Activated CD4-positive, alpha-beta T cell treated with anti-CD3 and anti-CD28 coated beads, Interleukin-2, amount 50 U/mL, for 1 hour (primary cell): ENCODE measurements around the gene TMX1.
"Not testable (repeated sequence)": the region's sequence is repeated elsewhere in the genome, so short reads cannot be mapped to it uniquely, and the experiment has no call there.

Source experiments
- DNase-seq: peaks from one replicate; pipeline ENCODE4 v3.0.0-alpha.2; 2020

The TMX1 gene, protein sequence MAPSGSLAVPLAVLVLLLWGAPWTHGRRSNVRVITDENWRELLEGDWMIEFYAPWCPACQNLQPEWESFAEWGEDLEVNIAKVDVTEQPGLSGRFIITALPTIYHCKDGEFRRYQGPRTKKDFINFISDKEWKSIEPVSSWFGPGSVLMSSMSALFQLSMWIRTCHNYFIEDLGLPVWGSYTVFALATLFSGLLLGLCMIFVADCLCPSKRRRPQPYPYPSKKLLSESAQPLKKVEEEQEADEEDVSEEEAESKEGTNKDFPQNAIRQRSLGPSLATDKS

DNA sequence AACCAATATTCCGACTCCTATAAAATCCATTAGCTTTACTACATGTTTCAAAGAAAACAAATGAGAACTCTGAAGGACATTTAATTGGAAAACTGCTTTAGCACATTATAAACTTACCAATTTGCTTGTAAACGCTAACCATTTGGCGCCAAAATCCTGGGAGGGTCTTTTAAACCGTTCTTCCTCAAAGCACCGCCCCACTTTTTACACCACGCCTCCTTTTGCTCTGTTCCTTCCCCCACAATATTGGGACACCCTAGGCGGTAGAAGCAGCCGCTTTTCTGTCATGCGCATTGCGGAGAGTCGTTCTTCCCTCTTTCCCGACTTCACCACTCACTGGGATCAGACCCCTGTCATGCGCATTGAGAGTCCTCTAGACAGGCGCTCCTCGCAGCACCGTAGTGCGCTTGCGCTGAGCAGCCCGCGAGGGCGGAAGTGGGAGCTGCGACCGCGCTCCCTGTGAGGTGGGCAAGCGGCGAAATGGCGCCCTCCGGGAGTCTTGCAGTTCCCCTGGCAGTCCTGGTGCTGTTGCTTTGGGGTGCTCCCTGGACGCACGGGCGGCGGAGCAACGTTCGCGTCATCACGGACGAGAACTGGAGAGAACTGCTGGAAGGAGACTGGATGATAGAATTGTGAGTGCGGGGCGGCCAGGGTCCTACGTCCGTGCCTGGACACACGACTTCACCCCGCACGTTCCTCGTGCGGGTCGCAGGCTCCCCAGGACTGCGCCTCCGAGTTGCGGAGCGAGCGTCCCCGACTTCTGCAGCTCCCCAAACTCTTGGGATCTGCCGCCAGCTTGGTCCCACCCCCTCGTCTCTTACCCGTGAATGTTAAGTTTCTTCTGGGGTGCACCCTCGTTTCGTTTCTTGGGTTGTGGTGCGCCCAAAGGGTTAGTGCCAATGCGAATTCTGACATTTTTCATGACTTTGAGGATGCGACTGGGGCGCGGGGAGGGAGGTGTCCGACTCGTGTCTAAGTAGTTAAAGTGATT, at the start of gene TMX1:
Gene TMX1 (plus strand): TSS at position 435 of the 991 bp plus-strand sequence. CDS start 46 bp downstream, at position 481.
- peak; percentile 75 for DNase-seq

DNA sequence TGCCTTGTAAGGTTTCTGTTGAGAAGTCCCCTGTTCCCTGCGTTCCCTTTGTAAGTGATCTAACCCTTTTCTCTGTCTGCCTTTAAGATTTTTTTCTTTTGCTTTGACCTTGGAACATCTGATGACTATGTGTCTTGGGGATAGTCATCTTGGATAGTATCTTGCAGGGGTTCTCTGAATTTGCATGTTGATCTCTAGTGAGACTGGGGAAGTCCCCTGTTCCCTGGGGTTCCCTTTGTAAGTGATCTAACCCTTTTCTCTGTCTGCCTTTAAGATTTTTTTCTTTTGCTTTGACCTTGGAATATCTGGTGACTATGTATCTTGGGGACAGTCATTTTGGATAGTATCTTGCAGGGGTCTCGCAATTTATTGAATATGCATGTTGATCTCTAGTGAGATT, 38.2 kb upstream of the TMX1 start:
- no peak for DNase-seq

DNA sequence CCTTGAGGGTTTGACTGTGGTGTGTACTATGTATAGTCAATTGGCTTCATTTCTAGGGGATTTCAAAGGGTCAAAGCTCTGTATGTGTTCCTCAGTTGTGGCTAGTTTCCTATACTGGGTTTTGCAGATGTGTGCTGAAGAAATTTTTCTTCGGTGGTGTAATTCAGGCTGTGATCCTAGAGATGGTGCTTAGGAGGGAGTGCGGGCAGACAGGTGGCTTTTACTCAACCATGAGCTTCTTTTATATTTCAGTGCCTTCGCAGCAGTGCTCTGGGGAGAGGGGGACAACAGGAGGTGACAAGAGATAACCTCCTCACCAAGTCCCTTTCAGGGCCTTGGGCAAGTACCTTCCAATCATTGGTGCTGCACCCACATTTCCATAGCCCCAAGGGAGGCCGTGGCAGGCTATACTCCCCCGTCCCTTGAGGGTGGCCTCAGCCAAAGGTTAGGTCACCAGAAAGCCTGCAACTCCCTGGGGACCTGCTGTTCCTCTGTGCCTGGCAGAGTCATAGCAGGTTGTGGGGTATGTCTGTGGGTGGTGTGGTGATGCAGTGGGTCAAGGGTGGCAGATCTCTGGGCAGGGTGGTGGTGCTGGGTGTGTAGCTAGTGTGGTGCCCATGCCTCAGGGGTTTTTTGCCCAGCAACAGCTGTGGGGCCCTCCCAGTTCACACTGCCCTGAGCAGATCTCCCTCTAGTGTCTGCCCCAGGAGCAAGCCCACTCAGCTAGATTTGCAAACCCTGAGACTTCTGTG, 37.0 kb upstream of the TMX1 start:
- no peak for DNase-seq

DNA sequence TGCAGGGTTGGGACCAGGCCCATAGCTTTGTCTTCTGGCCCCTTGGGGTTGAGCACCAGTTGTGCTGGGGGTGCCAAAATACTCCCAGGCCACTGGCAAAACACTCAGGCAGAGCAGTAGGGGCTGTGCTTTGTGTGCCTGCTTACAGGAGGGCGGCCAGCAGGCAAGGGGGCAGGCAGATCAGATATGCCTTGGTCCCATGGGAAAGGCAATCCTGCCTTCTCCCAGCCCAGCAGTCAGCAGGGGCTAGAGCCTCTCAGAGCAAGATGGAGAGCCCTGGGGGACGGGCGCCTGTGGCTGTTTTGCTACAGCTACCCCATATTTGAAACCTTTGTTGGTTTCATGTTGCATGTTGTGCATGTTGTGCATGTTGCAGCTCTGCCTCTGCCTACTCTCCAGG, 36.2 kb upstream of the TMX1 start:
- no peak for DNase-seq

GRCh38 chr14:51205486-51205885, 34.6 kb upstream of the TMX1 start:
- DNase-seq, result no peak

GRCh38 chr14:51206462-51206861, 33.6 kb upstream of the TMX1 start:
- DNase-seq, result no peak

DNA sequence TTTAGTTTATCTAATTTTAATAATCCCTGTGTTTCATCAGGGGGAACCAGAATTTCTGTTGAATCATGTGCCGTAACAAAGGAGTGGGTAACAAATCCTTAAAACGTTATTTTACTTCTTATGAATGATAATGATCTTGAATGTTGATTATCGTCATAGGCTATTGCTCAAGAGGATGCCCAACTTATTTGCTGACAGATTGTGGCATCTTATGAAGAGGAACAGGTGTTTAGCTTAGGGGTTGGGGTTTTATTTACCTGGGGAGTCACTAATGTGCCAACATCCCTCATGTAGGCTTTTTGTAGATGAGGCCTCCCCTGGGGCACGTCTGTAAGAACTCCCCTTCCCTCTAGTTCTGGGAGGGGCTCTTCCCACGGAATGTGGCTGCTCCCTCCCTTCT, 32.4 kb upstream of the TMX1 start:
- no peak for DNase-seq

DNA sequence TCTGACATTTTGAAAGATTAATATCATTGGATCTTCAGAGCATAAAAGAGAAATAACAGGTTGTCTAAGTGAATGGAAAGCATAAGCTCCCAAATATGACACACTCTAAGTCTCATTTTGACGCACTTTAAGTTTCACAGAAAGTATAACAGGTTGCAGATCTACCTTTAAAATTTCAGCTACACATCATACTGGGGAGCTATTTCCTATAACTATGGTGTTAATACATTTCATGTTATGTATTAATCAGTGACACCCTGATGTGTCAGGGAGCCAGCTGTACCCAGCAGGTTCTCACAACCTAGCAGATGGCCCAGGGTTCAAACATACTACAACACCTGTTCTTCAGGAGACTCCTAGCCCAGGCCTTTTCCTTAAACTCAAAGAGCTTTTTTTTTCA, 31.1 kb upstream of the TMX1 start:
- DNase-seq, result no peak

- DNase-seq, result no peak
Observed at GRCh38 chr14:51209457-51209856, 30.6 kb upstream of the TMX1 start.

GRCh38 chr14:51210594-51210993, 29.5 kb upstream of the TMX1 start:
- no peak for DNase-seq

DNA sequence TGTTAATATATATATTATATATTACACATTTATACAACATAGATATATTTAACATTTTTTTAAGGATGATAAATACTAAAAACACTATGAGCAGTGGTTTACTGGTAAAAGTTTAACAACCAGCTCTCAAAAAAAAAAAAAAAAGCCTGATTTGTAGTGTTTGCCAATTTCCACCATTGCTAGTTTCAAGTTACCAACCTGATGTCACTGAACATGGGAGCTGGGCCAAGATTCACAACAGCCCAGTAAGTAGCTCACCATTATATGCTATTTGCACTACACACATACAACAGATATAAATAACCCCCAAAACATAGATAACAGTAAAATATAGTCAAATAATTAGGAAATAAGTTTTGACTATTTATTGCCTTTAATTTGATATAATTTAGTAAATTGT, 28.9 kb upstream of the TMX1 start:
- DNase-seq, result no peak

- DNase-seq, result no peak
Observed at GRCh38 chr14:51216602-51217001, 23.4 kb upstream of the TMX1 start.

- no peak for DNase-seq
Observed at GRCh38 chr14:51219473-51220448, 20.3 kb upstream of the TMX1 start.

- not testable (repeated sequence) for DNase-seq
Observed at GRCh38 chr14:51223463-51223862, 16.6 kb upstream of the TMX1 start.

DNA sequence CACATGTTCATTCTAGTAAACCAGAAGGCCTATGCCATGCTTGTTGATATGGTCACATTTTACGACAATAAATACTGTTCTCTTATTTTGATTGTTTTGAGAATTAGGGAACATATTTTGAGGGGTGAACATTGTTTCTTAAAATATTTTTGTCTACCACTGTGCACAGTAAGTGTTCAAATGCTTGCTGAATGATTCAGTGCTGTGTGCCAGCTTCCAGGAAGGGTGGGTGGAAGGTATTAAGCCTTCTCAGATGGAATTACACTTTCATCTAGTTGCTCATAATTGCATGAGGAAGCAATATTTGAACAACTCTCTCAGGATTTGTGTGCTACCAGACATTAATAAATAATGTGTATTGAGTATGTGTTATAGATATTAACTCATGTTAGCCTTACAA, 15.5 kb upstream of the TMX1 start:
- no peak for DNase-seq

GRCh38 chr14:51225751-51226150, 14.3 kb upstream of the TMX1 start:
- DNase-seq, result no peak

- DNase-seq, result no peak
Observed at GRCh38 chr14:51228391-51228790, 11.7 kb upstream of the TMX1 start.

GRCh38 chr14:51228890-51229289, 11.2 kb upstream of the TMX1 start:
- no peak for DNase-seq

- no peak for DNase-seq
Observed at GRCh38 chr14:51236314-51236713, 3.7 kb upstream of the TMX1 start.

DNA sequence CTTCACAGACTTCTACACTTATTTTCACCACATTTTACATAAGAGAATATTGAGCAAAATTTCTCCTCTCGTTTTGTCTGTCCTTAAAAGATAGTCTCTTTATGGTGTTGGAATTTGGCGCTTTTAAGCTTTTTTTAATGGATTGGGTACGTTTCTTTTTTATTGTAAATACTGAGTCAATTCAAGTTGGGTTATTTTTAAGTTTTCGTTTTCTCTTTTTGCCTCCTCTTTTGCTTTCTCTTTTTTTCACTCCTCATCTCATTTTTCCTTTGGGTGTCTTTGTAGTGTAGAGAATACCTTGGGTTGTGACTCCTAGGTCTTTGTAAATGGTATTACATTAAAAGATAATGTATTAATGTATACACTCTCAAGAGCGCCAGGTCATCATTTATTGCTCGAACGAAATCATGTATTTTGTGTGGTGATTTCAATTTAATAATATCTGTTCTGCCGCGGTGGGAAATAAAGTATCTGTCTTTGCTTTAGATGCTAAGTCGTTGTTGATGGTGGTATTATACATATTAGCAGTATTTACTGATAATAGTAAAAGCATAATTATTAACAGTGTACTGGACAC, 845 bp downstream of the TMX1 start:
- no peak for DNase-seq
